SK-N-SH treated with all-trans-retinoic acid at 6 μM for 48 hours (cell line): ENCODE data around the gene MT4.

Experiments
- ATAC-seq: fragments of 200-7000 bp; cut with Tn5 transposase; 3 replicates; pipeline ENCODE4 v1.9.1; 2020; ENCODE audit warnings: mild to moderate bottlenecking, moderate library complexity
- ARNTL ChIP-seq: fragments of 450-650 bp; formaldehyde crosslinking; IDR thresholded peaks from 2 replicates; pipeline ENCODE4 v1.5.0; 2020; ENCODE audit warnings: low read depth, mild to moderate bottlenecking, moderate library complexity, borderline replicate concordance
- BACH2 ChIP-seq: fragments of 250-450 bp; sonication (Bioruptor Pico); IDR thresholded peaks from 2 replicates; pipeline ENCODE4 v1.9.0; 2021; ENCODE audit warnings: mild to moderate bottlenecking, borderline replicate concordance
- CREB5 ChIP-seq: fragments of 250-450 bp; sonication (Bioruptor Pico); IDR thresholded peaks from 2 replicates; pipeline ENCODE4 v1.5.1; 2020; ENCODE audit warnings: low read depth, mild to moderate bottlenecking, moderate library complexity
- CSDC2 ChIP-seq: fragments of 250-450 bp; sonication (Bioruptor Pico); IDR thresholded peaks from 2 replicates; pipeline ENCODE4 v1.5.0; 2020; ENCODE audit warnings: mild to moderate bottlenecking, moderate library complexity
- CSRNP3 ChIP-seq: fragments of 250-450 bp; sonication (Bioruptor Pico); IDR thresholded peaks from 2 replicates; pipeline ENCODE4 v1.5.1; 2021; ENCODE audit warnings: mild to moderate bottlenecking, moderate library complexity
- GLIS3 ChIP-seq: fragments of 250-450 bp; sonication (Bioruptor Pico); IDR thresholded peaks from 2 replicates; pipeline ENCODE4 v1.5.0; 2020; ENCODE audit warnings: mild to moderate bottlenecking, moderate library complexity
- PATZ1 ChIP-seq: fragments of 250-450 bp; sonication (Bioruptor Pico); IDR thresholded peaks from 2 replicates; pipeline ENCODE4 v1.8.0; 2020; ENCODE audit warnings: mild to moderate bottlenecking, moderate library complexity, borderline replicate concordance
- PPARA ChIP-seq: fragments of 250-450 bp; sonication (Bioruptor Pico); IDR thresholded peaks from 2 replicates; pipeline ENCODE4 v1.5.0; 2020; ENCODE audit warnings: mild to moderate bottlenecking, borderline replicate concordance
- RARB ChIP-seq: fragments of 250-450 bp; sonication (Bioruptor Pico); IDR thresholded peaks from 2 replicates; pipeline ENCODE4 v1.8.0; 2021; ENCODE audit warnings: mild to moderate bottlenecking, moderate library complexity
- TCF4 ChIP-seq: fragments of 250-450 bp; sonication (Bioruptor Pico); IDR thresholded peaks from 2 replicates; pipeline ENCODE4 v1.8.0; 2021; ENCODE audit warnings: mild to moderate bottlenecking, moderate library complexity, borderline replicate concordance
- TOX ChIP-seq: fragments of 250-450 bp; sonication (Bioruptor Pico); IDR thresholded peaks from 2 replicates; pipeline ENCODE4 v1.8.0; 2021; ENCODE audit warnings: mild to moderate bottlenecking, moderate library complexity, borderline replicate concordance
- TSHZ2 ChIP-seq: fragments of 250-450 bp; sonication (Bioruptor Pico); IDR thresholded peaks from 2 replicates; pipeline ENCODE4 v1.5.0; 2020; ENCODE audit warnings: mild to moderate bottlenecking, moderate library complexity
- ZC3H10 ChIP-seq: fragments of 250-450 bp; sonication (Bioruptor Pico); IDR thresholded peaks from 2 replicates; pipeline ENCODE4 v1.5.1; 2021; ENCODE audit warnings: mild to moderate bottlenecking, moderate library complexity
- ZFP3 ChIP-seq: fragments of 250-450 bp; sonication (Bioruptor Pico); IDR thresholded peaks from 2 replicates; pipeline ENCODE4 v1.5.0; 2020; ENCODE audit warnings: mild to moderate bottlenecking, moderate library complexity
- ZFP30 ChIP-seq: fragments of 450-650 bp; formaldehyde crosslinking; IDR thresholded peaks from 2 replicates; pipeline ENCODE4 v1.5.0; 2022; ENCODE audit warnings: mild to moderate bottlenecking, moderate library complexity
- ZNF565 ChIP-seq: fragments of 450-650 bp; formaldehyde crosslinking; conservative IDR thresholded peaks from 2 replicates; pipeline ENCODE4 v1.5.0; 2020; ENCODE audit warnings: low read depth, mild to moderate bottlenecking, moderate library complexity
- ZNF8 ChIP-seq: fragments of 450-650 bp; formaldehyde crosslinking; IDR thresholded peaks from 2 replicates; pipeline ENCODE4 v1.5.0; 2020; ENCODE audit warnings: mild to moderate bottlenecking, moderate library complexity

The MT4 gene

GRCh38 chr16:56525236-56525635 is 39.6 kb upstream of the MT4 start:
- TF ChIP-seq ZNF565 (CRISPR knock-in tag) (no peak), BACH2 (CRISPR knock-in tag) (no peak), TCF4 (CRISPR knock-in tag) (no peak), PATZ1 (CRISPR knock-in tag) (no peak), CSDC2 (CRISPR knock-in tag) (no peak), CREB5 (CRISPR knock-in tag) (no peak), ZNF8 (CRISPR knock-in tag) (no peak), ZFP3 (CRISPR knock-in tag) (no peak), ZC3H10 (CRISPR knock-in tag) (no peak), TOX (CRISPR knock-in tag) (no peak)
- ATAC-seq: peak; percentile 85

- no peak for TF ChIP-seq CSRNP3 (CRISPR knock-in tag)
- TF ChIP-seq ZFP3 (CRISPR knock-in tag): no peak
- TF ChIP-seq PPARA (CRISPR knock-in tag): no peak
- TF ChIP-seq CSDC2 (CRISPR knock-in tag): no peak
- TF ChIP-seq RARB: no peak
- no peak for TF ChIP-seq GLIS3 (CRISPR knock-in tag)
- no peak for TF ChIP-seq ARNTL
- TF ChIP-seq BACH2 (CRISPR knock-in tag): no peak
- TF ChIP-seq, all 23 proteins: peak for 0
- ATAC-seq: peak; percentile 34; the same call in 1 of the 3 replicates
These were observed 34.0 kb upstream of the MT4 start for GRCh38 chr16:56530872-56531271.

GRCh38 chr16:56532714-56533113 is 32.2 kb upstream of the MT4 start:
- ATAC-seq: peak; percentile 44; the same call in 1 of the 3 replicates
- TF ChIP-seq CSDC2 (CRISPR knock-in tag): no peak
- no peak for TF ChIP-seq ZC3H10 (CRISPR knock-in tag)
- no peak for TF ChIP-seq BACH2 (CRISPR knock-in tag)
- TF ChIP-seq TSHZ2: no peak
- no peak for TF ChIP-seq TCF4 (CRISPR knock-in tag)
- no peak for TF ChIP-seq PATZ1 (CRISPR knock-in tag)

- TF ChIP-seq ZFP30 (CRISPR knock-in tag) (no peak), ZC3H10 (CRISPR knock-in tag) (no peak), ZFP3 (CRISPR knock-in tag) (no peak)
- no peak for ATAC-seq
These were observed 30.0 kb upstream of the MT4 start for GRCh38 chr16:56534847-56535383.
